GM12865 (cell line): Measurements from ENCODE around the gene CDC42BPB.

Source experiments
- DNase-seq: peaks from one replicate; pipeline ENCODE4 v3.0.0; 2010; ENCODE audit warnings: low read depth
- H3K4me3 ChIP-seq: 2 replicates; pipeline ENCODE4 v1.5.1; 2011; ENCODE audit warnings: mild to moderate bottlenecking, low read depth, low read length, control low read depth
- CTCF ChIP-seq: IDR thresholded peaks from 2 replicates; pipeline ENCODE4 v1.5.1; 2011; ENCODE audit warnings: low read length, control low read depth, low read depth, inconsistent platforms; ENCODE audit not compliant: insufficient read depth; ENCODE audit errors: missing control alignments

CDC42BPB gene

GRCh38 chr14:102991376-102991775 lies 66.0 kb downstream of the CDC42BPB start:
- DNase-seq = no peak

GRCh38 chr14:102988054-102988453 lies 69.3 kb downstream of the CDC42BPB start:
- no peak for DNase-seq
- H3K4me3 ChIP-seq = no peak overlapping the region
- no peak for TF ChIP-seq CTCF

More at GRCh38 chr14:102991376-102991775, 66.0 kb downstream of the CDC42BPB start:
- no peak overlapping the region for H3K4me3 ChIP-seq
- TF ChIP-seq CTCF = no peak

DNA sequence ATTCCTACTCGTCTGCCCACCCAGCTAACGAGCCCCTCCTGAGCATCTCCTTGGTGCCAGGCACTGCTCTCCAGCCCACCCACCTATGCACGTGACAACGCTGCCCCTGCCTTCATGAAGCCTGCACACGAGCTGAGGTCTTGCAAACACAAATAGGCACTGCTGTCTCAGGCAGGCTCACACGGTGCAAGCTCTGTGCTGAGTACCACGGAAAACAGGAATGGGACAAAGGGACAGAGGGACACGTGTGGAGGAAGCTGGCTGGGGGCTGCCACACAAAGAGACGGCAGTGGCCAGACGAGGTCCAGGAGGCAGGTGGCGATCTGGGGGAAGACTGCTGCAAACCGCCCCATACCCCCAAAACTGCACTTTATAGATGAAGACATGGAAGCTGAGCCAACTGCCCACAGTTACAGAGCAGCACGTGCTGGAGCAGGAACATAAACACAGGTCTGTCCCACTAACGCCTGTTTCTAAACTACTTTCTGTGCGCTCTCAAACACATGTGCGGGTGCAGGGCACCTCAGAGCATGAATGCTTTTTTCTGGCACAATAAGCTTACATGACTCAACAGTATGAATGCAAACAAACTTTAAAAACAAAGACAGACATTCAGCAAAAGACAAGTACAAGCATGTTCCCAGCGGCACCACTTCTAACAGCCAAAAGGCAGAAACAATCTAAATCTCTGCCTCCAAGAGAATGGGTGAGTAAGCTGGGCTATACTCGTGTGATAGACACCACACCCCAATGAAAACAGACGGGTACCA lies 70.4 kb downstream of the CDC42BPB start:
- no peak for TF ChIP-seq CTCF
- H3K4me3 ChIP-seq = no peak overlapping the region
- no peak for DNase-seq

DNA sequence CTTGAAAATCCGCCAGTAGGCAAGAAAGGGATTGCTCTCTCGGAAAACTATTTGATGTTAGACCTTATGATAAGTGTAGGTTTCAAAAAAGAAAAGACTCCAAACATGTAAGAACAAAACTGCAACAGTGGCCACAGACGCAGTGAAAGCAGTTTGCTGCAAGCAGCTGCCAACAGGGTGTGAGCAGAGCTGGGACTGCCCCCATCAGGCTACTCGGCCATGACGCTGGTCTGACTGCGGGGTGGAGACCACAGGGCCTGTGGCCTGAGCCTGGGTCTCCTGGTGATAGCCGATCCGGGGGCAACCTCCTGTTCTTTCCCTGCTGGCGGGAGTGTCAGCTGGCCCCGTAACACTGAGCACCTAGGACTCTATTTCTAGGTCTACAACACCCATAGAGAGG lies 71.7 kb downstream of the CDC42BPB start:
- no peak overlapping the region for H3K4me3 ChIP-seq
- peak; percentile 87 for DNase-seq
- no peak for TF ChIP-seq CTCF

DNA sequence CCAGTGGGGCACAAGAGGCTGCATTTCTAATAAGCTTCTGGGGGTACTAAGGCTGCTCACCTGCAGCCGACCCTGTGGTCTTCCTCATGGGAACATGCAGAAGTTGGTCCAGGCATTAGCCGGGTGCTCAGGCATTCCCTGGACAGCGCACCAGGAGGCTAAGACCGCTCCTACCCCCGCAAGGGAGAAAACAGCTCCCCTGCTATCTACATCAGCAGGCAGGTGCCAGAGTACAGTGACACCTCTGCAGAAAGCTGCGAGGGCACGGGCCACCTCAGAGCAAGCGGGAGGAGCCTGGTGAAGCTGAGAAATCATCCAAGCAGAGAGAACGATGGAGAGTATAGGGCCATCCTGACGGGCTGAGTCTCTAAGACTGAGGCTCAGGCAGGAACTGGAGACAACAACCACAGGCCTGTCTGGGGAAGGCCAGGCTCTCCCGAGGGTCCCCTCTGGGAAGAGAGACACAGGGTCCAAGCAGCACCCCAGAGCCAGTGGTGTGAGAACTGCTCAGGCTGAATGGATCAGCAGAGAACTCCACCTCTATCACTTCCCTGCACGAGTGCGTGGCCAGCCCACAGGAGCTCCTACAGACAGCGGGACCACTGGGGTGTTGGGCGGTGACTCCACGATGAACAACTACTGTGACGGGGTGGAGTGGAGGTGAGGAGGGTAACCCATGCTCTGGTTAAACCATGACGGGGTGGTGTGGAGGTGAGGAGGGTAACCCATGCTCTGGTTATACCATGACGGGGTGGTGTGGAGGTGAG lies 72.8 kb downstream of the CDC42BPB start:
- no peak for DNase-seq
- H3K4me3 ChIP-seq = no peak overlapping the region
- no peak for TF ChIP-seq CTCF

DNA sequence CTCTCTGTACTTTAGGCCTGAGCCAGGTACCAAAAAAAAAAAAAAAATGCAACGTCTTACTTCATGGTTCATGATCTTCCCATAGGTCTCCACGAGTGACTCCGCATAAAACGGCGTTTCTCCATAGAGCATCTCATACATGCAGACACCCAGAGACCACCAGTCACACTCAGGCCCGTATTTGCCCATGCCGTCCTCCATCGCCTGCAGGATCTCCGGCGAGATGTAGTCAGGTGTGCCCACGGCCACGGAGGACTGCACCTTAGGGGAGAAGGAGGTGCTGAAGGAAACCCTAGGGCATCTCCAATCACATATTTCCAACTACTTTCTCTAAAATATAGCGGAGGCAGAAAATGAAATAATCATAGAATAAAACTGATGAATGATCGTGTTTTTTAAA lies 73.9 kb downstream of the CDC42BPB start:
- TF ChIP-seq CTCF = no peak

More for the DNA sequence above, 73.9 kb downstream of the CDC42BPB start:
- DNase-seq = no peak
- H3K4me3 ChIP-seq = no peak overlapping the region
